Kidney capillary endothelial cell (primary cell): ENCODE measurements around the gene CNTN5.

ENCODE experiments used
- DNase-seq: peaks from one replicate; pipeline ENCODE4 v3.0.0-alpha.2; 2018; ENCODE audit warnings: low spot score

The CNTN5 gene

GRCh38 chr11:99170591-99170990, 149.8 kb downstream of the CNTN5 start:
- DNase-seq, result no peak

GRCh38 chr11:99171330-99171729, 150.6 kb downstream of the CNTN5 start:
- DNase-seq, result no peak

- DNase-seq, result no peak
Observed at GRCh38 chr11:99176430-99176829, 155.7 kb downstream of the CNTN5 start.

GRCh38 chr11:99177446-99177845, 156.7 kb downstream of the CNTN5 start:
- no peak for DNase-seq

- DNase-seq, result no peak
Observed at GRCh38 chr11:99184146-99184545, 163.4 kb downstream of the CNTN5 start.

GRCh38 chr11:99188221-99188620, 167.5 kb downstream of the CNTN5 start:
- DNase-seq, result no peak

GRCh38 chr11:99192716-99193115, 172.0 kb downstream of the CNTN5 start:
- no peak for DNase-seq

- DNase-seq, result no peak
Observed at GRCh38 chr11:99197477-99197876, 176.7 kb downstream of the CNTN5 start.

GRCh38 chr11:99198215-99198614, 177.5 kb downstream of the CNTN5 start:
- DNase-seq, result no peak

GRCh38 chr11:99199341-99199740, 178.6 kb downstream of the CNTN5 start:
- no peak for DNase-seq

GRCh38 chr11:99200720-99201119, 180.0 kb downstream of the CNTN5 start:
- no peak for DNase-seq

GRCh38 chr11:99208813-99209212, 188.1 kb downstream of the CNTN5 start:
- DNase-seq, result no peak

- no peak for DNase-seq
Observed at GRCh38 chr11:99229544-99229943, 208.8 kb downstream of the CNTN5 start.

- no peak for DNase-seq
Observed at GRCh38 chr11:99234534-99234933, 213.8 kb downstream of the CNTN5 start.

- no peak for DNase-seq
Observed at GRCh38 chr11:99238401-99238800, 217.7 kb downstream of the CNTN5 start.

GRCh38 chr11:99240192-99241030, 219.7 kb downstream of the CNTN5 start:
- no peak for DNase-seq

- DNase-seq, result no peak
Observed at GRCh38 chr11:99241066-99241465, 220.3 kb downstream of the CNTN5 start.

- no peak for DNase-seq
Observed at GRCh38 chr11:99244613-99245012, 223.9 kb downstream of the CNTN5 start.

GRCh38 chr11:99246199-99246598, 225.4 kb downstream of the CNTN5 start:
- DNase-seq, result no peak

GRCh38 chr11:99256614-99257013, 235.9 kb downstream of the CNTN5 start:
- no peak for DNase-seq

- no peak for DNase-seq
Observed at GRCh38 chr11:99257131-99257530, 236.4 kb downstream of the CNTN5 start.

GRCh38 chr11:99260696-99261095, 239.9 kb downstream of the CNTN5 start:
- DNase-seq, result no peak

- no peak for DNase-seq
Observed at GRCh38 chr11:99268886-99269285, 248.1 kb downstream of the CNTN5 start.

- DNase-seq, result no peak
Observed at GRCh38 chr11:99271527-99271926, 250.8 kb downstream of the CNTN5 start.
